ENCODE measurements around the gene GCN1.

The GCN1 gene

DNA sequence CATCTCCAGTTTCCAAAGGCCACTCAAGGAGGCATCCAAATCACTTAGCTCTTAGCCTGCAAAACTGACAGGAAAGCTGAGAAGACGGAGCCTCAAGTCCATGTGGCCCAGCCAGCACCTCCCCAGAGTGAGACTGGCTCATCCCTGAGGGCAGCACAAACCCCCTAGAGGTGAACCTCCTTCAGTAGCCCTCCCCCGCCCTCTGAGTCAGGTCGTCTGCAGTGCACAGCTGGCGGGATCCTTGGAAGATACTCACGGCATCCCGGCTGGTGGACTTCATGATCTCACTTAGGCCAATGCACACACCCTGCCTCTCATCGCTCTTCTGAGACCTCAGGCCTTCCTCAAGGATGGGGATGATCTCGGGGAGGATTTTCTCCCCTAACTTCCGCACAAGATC, 53.9 kb downstream of the GCN1 start:
- no peak for DNase-seq (ENCODE audit: low read depth in 2 of 2)

DNA sequence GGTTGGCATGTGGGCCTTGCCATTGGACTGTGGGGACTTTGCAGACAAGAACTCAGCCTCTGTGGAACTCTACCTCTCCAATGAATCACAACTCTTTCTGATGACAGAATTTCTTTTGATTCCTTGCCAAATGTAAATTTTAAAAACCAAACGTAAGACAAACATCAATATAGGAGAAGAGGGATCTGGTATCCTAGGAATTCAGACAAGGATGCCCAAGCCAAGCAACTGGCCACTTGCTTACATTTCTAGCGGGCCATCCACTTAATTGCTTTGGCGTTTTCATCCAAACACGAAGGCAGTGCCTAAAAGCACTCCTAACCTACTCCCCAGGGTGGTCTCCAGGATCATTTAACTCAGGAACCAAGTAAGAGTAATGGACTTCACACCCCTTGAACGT, 54.6 kb downstream of the GCN1 start:
- no peak for DNase-seq (ENCODE audit: low read depth in 2 of 2)

DNA sequence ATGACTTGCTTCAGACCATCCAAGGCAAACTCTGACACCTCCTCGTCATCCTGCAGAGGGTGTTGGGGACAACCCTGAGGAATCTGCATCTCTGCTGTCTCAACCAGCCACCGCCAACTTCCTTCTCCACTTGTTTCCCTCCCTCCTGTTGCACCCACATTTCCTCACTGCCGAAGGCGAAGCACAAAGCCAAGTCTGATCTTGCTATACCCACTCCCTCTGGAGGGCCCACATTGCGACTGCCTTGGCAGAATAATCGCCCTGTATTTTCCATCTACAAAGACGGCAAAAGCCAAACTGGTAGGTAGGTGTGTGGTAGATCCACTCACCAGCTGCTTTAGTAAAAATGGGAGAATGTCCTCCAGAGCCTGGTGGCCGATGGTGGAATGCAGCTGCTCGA, 56.1 kb downstream of the GCN1 start:
- DNase-seq (ENCODE audit: low read depth in 2 of 2): no peak

DNA sequence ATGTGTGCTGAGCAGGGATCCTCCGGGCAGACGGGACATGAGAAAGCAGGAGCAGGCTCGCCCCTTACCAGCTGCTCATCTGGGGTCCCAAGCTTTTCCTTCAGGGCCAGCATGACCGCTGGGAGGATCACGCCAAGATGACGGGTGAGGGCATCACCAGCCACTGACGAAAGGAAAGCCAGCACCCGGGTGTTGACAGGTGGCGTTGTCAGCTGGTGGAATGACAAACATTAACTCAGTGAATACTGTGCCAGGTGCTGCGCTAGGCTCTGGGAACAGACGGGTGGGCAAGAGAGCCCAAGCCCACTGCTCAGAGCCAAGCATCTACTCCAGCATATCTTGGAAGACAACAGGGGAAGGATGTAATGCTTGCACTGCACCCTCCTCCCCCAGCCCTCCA, 56.7 kb downstream of the GCN1 start:
- no peak for DNase-seq (ENCODE audit: low read depth in 2 of 2)

DNA sequence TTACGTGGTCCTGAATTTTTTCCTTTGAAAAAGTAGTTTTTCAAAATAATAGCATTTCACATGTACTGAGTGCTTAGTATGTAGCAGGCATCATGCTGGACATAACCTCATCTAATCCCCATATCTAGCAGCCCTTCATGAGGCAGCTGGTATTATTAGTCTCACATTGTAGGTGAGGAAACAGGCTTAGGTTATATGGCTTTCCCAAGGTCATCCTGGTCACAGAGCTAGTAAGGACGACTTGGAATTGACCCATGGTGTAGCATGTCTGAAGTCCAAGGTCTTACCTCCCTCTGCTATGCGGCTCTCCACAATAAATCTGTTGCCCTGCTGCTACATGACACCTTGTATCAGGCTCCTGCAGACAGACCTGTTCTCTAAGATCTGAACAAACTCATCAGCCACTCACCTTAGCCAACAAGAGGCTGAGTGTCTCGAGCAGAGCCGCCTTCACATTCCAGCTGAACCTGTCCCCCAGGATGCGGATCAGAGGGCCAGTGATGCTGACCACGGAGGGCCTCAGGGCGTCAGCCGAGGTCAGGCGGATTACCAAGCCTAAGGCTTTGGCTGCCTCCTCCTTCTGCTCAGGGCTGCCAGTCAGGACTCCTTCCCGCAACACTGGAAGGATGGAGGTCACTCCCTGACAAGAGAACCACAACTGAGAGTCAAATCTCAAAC, 58.3 kb downstream of the GCN1 start:
- DNase-seq (ENCODE audit: low read depth in 2 of 2): no peak

DNA sequence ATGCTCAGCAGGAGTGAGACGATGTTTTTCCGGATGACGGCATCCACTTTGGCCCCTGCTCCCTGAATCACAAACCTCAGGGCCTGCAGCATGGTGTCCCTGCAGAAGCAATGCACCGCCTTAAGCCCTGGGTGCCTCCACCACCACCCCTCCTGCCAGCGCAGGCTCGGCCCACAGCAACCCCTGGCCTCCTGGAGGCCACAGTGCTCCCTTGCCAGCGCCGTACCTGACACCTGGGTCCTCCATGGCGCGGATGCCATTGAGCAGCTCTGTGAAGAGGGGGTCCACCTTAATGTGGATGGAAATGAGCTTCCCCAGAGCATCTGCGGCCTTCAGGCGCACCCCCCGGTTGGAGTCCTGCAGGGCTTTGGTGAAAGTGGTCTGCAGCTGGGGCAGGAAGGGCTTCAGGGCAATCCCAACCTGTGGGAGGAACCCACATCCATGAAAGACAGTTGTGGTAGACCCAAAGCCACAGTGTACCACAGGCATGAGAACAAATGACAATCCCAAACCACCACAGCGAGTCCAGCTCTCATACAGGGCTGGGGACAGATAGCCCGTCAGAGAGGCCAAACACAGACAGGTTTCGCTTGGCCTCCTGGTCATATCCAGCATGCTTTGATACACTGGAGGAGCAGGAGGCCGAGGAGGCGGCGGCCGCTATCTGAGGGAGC, 60.1 kb downstream of the GCN1 start:
- no peak for DNase-seq (ENCODE audit: low read depth in 2 of 2)

DNA sequence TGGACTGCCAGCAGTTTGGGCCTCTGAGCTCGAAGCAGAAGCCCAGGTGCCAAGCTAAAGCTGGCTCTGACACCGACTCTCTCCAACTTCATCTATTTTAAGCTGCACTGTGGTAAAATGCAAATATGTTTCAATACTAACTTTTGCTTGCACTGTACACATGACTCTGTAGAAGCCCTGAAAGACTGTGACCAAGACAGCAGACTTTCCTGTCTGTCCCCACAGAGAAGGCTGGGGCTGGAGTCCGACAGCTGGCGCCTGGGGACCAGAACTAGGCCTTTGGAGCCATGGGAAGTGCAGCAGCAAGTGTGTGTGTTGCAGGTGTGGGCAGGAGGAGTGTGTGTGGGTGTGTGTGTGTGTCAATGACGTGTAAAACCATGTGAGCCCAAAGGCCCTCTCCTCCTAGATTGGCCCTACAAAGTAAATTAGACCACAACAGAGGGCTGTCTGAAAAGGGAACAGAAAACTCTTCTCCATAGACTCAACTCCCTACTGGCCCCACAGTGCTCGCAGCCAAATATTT, 61.6 kb downstream of the GCN1 start:
- DNase-seq (ENCODE audit: low read depth in 2 of 2): no peak

DNA sequence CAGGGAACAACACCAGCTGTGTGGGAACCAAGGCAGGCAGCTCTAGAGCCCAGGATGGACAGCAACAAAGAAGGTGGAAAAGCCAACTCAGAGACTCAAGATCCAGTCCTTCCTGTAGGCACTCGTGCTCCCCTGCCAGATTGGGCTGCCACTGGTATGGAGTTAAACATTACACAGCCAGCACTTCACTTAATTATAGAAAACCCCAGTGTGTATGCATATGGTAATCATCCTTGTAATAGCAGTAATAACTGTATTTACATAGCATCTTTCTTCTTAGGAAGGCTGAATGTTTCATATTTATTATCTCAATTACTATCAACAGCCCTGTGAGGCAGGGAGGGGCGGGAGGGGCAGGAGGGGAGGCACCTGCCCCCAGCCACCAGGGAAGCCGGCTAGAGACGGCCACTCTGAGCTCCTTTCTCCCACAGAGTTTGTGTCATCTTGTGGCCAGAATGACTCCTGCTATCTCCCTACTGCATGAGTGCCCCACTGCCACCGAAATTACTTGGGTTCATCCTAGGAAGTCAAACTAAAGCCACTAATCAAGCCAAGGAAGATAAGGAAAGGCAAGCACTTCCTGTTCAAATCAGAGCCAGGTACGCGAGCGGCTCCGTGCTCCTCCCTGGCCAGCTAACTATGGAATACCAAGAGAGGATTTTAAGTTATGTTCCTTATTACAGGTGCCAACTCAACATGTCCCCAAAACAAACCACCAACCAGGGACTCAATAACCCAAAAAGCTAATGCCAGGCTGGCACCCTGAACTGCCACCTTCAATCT, 62.3 kb downstream of the GCN1 start:
- no peak for DNase-seq (ENCODE audit: low read depth in 2 of 2)

DNA sequence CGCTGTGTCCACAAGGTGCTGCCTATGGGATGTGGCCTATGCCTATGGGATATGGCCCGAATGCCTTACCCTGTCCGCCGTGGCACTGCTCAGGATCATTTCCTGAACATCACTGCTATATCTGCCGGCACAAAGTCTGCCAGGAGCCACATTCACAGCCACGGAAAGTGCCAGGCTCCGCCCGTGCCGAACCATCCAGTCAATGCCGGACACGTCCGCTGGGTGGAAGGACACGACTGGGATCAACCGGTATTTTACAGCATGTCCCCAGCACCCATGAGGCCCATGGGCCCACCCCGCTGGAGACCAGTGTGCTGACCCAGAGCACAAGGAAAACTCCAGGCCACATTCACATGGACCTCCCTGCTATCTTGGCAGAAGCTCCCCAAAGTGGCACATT, 63.4 kb downstream of the GCN1 start:
- no peak for DNase-seq (ENCODE audit: low read depth in 2 of 2)

DNA sequence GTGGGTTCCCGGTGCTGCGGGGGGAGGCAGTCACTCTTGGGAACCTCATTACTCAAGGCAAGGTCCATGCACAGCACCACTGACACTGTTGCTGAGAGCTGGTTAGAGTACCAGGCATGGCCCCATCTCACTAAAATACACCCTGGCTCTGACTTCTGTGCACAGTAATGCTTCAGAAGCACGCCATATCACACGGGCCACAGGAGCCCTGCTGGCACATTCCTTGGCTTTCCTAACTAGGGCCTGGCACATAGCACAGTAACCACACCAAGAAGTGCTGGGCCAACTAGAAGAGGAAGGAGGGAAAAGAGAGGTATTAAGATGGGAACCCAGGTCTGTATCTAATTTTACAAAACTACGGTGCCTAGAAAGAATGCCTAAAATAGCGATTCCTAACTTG, 64.5 kb downstream of the GCN1 start:
- DNase-seq (ENCODE audit: low read depth in 2 of 2): no peak

DNA sequence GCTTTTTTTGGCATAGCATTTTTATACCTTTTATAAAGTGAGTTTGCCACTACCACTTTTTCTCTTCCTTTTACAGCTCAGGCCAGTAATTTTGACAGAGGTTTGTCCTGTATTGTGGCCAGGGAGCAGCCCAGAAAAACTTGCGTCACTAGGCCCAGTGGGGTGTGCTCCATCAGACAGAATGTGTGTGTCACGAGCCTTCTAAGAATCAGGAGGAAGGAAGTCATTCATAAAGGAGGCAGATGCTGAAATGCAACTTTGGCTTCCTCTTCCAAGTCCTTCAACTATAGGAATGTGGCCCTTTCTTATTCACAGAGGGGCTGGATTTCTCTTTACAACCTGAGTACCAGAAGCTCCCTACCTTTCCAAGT, 67.9 kb downstream of the GCN1 start:
- no peak for DNase-seq (ENCODE audit: low read depth in 2 of 2)

DNA sequence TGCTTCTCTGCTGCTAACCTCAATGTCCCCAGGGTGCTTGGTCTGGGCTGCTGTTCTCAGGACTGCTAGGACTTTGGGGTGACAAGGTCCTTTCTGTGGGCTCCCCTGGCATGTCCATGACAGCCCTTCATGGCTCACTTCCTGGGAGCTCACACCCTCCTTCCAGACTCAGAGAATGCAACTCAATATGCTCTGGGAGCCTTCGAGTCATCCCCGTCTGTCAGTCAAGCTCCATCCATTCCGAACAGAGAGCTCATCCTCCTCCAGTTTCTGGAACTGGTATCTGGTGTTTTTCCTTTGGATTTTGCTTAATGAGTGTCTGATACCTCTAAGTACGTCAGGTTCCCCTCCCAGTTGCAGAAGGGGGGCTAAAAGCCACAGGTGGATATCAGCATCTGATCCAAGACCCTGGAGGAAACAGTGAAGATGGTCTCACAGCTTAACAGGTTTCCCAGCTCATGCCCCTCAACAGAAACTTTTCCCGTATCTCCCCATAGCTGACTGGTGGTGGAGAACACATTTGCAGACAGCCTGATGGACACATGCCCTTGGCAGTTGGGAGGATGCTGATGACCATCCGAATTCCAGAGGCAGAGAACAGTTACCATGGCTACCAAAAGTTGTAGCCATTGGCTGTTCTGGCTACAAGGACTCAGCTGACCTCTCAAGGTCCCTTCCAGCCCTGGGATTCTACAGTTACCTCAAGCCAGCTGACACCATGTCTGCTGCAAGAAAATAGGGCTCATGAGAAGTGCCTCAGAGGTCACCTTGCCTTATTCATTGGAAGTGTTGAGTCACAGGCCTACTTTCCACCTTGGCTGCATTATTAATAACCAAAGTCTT, 68.5 kb downstream of the GCN1 start:
- DNase-seq (ENCODE audit: low read depth in 2 of 2): no peak

DNA sequence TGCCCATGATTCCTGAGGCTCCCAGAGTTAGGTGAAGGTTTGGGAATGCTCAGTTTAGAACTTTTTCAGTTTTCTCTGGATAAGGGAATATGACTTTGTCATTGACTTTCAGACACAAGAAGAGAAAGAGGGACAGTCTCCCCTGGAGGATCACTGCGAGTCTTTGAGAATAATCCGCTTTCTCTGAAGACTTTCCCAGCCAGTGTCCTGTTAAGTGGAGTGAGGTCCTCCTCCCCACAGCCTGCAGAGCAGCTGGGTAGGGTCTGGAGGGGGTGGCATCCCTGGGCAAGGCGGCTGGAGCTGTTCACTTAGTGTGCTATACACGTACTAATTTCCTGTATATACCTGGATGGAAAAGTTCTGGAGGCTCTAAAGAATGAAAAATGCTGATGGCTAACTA, 69.5 kb downstream of the GCN1 start:
- no peak for DNase-seq (ENCODE audit: low read depth in 2 of 2)

DNA sequence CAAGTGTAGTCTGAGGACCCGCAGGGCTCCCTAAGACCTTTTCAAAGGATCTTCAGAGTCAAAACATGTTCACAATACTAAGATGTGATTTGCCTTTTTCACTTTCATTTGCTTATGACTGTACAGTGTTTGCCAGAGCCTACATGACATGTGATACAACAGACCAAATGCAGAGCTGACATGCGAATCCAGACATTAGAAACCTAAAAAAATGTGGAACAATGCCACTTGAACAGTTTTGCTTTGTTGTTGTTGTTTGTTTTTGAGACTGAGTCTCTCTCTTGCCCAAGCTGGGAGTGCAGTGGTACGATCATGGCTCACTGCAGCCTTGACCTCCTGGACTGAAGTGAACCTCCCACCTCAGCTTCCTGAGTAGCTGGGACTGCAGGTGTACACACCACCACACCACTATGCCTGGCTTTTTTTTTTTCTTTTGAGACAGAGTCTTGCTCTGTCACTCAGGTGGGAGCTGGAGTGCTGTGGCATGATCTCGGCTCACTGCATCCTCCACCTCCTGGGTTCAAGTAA, 72.7 kb downstream of the GCN1 start:
- DNase-seq (ENCODE audit: low read depth in 2 of 2): no peak

DNA sequence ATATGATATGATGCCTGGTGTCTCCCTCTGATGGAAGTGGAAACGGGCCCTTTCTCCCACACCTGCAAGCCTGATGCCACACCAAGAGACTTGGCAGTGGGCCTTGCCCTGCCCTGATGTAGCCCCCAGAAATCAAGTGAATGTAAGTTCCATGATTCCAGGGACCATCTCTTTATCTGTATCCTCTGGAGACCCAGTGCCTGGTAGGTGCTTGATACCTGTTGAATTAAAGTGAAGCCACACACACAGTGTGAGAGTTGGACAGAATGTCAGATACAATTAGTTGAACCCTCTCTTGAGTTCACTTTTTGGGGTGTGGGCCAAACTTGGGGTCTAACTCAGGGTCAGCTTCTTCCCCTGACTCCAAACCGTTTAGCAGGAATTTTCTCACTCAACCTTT, 73.2 kb downstream of the GCN1 start:
- DNase-seq (ENCODE audit: low read depth in 2 of 2): no peak

DNA sequence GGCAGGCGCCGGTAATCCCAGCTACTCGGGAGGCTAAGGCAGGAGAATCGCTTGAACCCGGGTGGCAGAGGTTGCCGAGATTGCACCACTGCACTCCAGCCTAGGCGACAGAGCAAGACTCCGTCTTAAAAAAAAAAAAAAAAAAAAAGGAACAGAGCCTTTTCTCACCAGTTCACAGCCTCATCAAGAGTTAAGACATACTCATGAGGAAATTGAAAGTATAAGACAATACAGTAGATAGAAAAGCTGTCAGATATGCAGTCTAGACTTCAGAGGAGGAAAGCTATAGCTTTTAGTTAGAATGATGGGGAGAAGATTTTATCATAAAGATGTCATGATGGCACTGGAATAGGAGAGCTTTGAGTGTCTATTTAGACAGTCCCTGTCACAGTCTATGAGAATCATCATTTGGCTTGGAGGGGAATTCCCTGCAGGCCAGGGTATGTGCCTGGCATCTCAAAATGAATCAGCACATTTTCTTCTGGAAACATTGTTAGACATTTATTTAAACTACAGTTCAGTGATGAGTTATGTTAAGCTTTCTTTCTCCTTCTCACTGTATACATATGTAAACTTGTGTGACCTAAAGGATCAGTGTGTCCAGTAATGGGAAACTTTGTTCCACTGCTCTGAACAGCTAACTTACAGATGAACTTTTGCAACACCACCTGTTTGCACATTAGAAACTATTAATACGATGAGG, 75.1 kb downstream of the GCN1 start:
- no peak for DNase-seq (ENCODE audit: low read depth in 2 of 2)

DNA sequence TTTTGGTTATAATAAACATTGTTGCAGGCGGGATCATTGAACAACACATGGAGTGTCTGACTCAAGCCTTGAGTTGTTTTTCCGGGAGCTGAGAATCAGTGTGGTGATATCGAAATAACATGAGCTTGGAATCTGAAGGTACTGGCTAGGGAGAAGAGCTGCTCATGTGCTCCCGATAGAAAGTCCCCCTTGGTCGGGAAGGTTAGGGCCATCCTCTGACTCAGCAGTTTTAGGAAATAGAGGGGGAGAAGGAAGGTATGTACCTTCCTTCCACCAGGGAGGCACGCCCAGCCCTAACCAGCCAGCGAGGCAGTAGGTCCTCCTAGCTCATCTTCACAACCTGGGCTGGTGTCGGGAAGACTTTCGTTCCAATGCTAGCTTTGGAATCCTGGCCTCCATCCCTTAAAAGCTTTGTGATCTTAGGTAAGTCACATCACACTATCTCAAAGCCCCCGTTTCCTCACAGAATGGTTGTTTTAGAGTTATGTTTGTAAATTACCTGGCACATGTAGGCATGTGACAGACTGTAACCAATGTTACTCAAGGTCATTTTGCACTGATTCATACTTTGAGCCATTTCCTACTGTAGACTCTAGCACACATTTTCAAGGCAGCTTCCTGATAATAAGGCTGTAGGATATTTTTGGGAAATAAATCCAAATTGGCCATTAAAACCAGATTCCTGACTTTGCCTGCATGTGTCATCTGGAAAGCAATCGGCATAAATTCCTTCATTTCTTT, 76.0 kb downstream of the GCN1 start:
- no peak for DNase-seq (ENCODE audit: low read depth in 2 of 2)

DNA sequence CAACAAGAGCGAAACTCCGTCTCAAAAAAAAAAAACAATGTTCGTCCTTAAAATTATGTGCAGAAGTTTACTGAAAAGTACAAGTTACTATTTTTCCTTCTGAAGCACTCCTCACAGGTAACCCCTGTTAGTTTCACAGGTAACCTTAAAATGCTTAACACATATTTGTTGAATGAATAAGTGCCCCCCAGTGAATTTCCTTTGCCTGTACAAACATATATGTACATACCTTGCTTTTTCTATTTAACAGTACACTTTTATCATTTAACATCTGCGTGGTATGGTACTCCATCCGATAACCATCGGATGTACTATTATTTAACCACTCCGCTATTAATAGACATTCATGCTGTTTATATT, 76.6 kb downstream of the GCN1 start:
- DNase-seq (ENCODE audit: low read depth in 2 of 2): no peak

DNA sequence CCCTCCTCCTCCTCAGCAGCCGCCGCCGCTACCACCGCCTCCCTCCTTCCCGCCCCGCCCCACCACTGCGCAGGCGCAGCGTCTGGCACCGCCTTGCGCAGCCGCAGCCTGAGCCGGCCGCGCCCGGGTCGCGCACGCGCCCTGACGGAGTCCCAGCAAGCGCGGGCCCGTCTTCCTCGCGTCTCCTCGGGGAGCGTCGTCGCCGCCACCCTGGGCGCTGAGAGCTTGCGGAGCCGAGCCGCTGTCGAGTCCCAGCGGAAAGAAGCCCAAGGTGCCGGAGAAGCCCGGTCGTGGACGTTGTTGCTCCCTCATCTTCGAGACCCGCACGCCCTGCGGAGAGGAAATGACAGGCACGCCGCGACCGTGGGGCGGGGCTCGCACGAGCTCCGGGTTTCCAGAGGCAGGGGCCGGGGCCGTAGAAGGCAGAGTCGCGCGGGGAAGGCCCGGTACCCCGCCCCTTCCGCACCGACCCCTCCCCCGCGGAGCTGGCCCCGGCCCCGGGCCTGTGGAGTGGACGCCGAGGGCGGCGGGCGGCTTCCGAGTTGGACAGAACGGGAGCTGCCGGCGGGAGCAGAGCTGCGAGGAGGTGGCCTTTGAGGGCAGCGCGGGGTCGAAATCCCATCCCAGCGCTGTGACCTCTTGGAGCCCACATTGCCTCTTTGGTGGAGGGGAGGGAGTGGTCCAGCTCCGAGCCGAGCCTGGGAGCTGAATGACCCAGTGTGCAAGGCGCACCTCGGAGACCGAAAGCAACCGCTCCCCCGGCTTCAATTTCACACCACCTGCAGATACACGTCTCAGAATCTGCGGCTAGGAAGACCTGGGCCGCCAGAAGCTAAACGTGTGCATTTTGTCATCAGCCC, 77.5 kb downstream of the GCN1 start:
- DNase-seq (ENCODE audit: low read depth in 2 of 2): peak; percentile 94 to 96

DNA sequence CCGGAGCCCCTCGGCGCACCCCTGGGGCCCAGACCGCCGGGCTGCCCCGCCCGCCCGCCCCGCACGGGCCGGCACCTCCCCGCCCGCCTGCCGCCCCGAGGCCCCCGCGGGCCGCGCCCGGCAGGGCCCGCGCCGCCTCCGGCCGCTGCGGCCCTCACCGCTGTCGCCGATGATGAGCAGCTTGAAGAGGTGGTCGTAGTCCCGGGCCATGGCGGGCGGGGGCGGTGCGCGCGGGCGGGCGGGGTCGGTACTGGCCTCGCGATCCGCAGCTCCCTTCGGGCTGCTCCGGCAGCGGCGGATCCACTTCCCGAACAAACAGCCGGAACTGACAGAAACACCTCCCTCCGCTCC, 78.1 kb downstream of the GCN1 start, which contains the start of gene RAB35:
Gene RAB35, minus strand, starts transcription at position 313 of the 351 bp plus-strand sequence. Its CDS starts 103 bp downstream, at position 210.
- DNase-seq (ENCODE audit: low read depth in 2 of 2): no peak
